HEK293 (cell line): ENCODE measurements around the gene PCSK6.

ENCODE experiments used
- CTCF ChIA-PET: fragments of 350-600 bp; formaldehyde crosslinking; extraction: SDS; loops from one replicate; lab custom pipeline; 2021; ENCODE audit warnings: antibody characterized with exemption; lab: Yijun Ruan, JAX
- POLR2A ChIA-PET: fragments of 300-600 bp; formaldehyde crosslinking; extraction: SDS; loops from one replicate; lab custom pipeline; 2020; ENCODE audit warnings: antibody characterized with exemption, inconsistent platforms; lab: Yijun Ruan, JAX
- H3K27ac ChIP-seq: fragments of 200-500 bp; sonication (Bioruptor generic); 2 replicates; pipeline ENCODE4 v1.5.1; 2014; ENCODE audit warnings: low read depth, low read length, control low read depth, inconsistent platforms; ENCODE audit errors: extremely low read depth
- H3K36me3 ChIP-seq, 2 experiments: fragments of 200-500 bp in 1 of 2; sonication (Bioruptor generic) in 1 of 2; 1 replicate in 1 of 2; 2 replicates in 1 of 2; pipeline ENCODE4 v1.5.1; 2014 to 2017; ENCODE audit warnings: inconsistent platforms in 2 of 2, low read length in 2 of 2; ENCODE audit not compliant: control insufficient read depth in 2 of 2, insufficient read depth in 1 of 2
- H3K4me1 ChIP-seq: fragments of 200-500 bp; sonication (Bioruptor generic); 2 replicates; pipeline ENCODE4 v1.5.1; 2014; ENCODE audit warnings: mild to moderate bottlenecking, low read length, inconsistent platforms; ENCODE audit not compliant: control insufficient read depth, insufficient read depth
- H3K4me3 ChIP-seq: 2 replicates; pipeline ENCODE4 v1.5.1; 2011; ENCODE audit warnings: low read depth, mild to moderate bottlenecking, control low read depth, low read length, moderate library complexity
- H3K9me3 ChIP-seq: fragments of 200-500 bp; sonication (Bioruptor generic); 2 replicates; pipeline ENCODE4 v1.5.1; 2014; ENCODE audit warnings: low read depth, low read length, inconsistent platforms; ENCODE audit not compliant: control insufficient read depth, insufficient read depth
- FEZF1 ChIP-seq: fragments of 450-650 bp; formaldehyde crosslinking; IDR thresholded peaks from 2 replicates; pipeline ENCODE4 v1.5.1; 2016; ENCODE audit warnings: missing biosample characterization, missing genetic modification characterization
- GLIS1 ChIP-seq: fragments of 450-650 bp; formaldehyde crosslinking; IDR thresholded peaks from 2 replicates; pipeline ENCODE4 v1.5.1; 2016; ENCODE audit warnings: missing biosample characterization, missing genetic modification characterization
- MZF1 ChIP-seq: fragments of 450-650 bp; formaldehyde crosslinking; IDR thresholded peaks from 2 replicates; pipeline ENCODE4 v1.5.1; 2017; ENCODE audit warnings: missing biosample characterization, missing genetic modification characterization, borderline replicate concordance
- ZIC2 ChIP-seq: fragments of 450-650 bp; formaldehyde crosslinking; IDR thresholded peaks from 2 replicates; pipeline ENCODE4 v1.5.1; 2016; ENCODE audit warnings: missing biosample characterization, missing genetic modification characterization
- ZNF133 ChIP-seq: fragments of 450-650 bp; formaldehyde crosslinking; IDR thresholded peaks from 2 replicates; pipeline ENCODE4 v1.5.1; 2016; ENCODE audit warnings: missing biosample characterization, missing genetic modification characterization
- ZNF221 ChIP-seq: fragments of 450-650 bp; formaldehyde crosslinking; IDR thresholded peaks from 2 replicates; pipeline ENCODE4 v1.5.1; 2017; ENCODE audit warnings: missing biosample characterization, missing genetic modification characterization, borderline replicate concordance
- ZNF23 ChIP-seq: fragments of 450-650 bp; formaldehyde crosslinking; IDR thresholded peaks from 2 replicates; pipeline ENCODE4 v1.5.1; 2016; ENCODE audit warnings: missing biosample characterization, missing genetic modification characterization, borderline replicate concordance
- ZNF274 ChIP-seq, 2 experiments: fragments of 200-500 bp in 1 of 2; fragments of 450-650 bp in 1 of 2; sonication (Bioruptor generic) in 1 of 2; formaldehyde crosslinking in 1 of 2; IDR thresholded peaks; 2 replicates each; pipeline versions ENCODE4 v1.5.1 to v1.6.1; 2014 to 2016; ENCODE audit warnings: borderline replicate concordance in 1 of 2, inconsistent platforms in 1 of 2, low read length in 1 of 2, missing biosample characterization in 1 of 2, missing genetic modification characterization in 1 of 2
- ZNF302 ChIP-seq: fragments of 450-650 bp; formaldehyde crosslinking; IDR thresholded peaks from 2 replicates; pipeline ENCODE4 v1.5.1; 2016; ENCODE audit warnings: missing biosample characterization, missing genetic modification characterization, low read depth
- ZNF311 ChIP-seq: fragments of 450-650 bp; formaldehyde crosslinking; IDR thresholded peaks from 2 replicates; pipeline ENCODE4 v1.5.1; 2017; ENCODE audit warnings: missing biosample characterization, missing genetic modification characterization, borderline replicate concordance
- ZNF394 ChIP-seq: fragments of 450-650 bp; formaldehyde crosslinking; IDR thresholded peaks from 2 replicates; pipeline ENCODE4 v1.5.1; 2016; ENCODE audit warnings: missing biosample characterization, missing genetic modification characterization, mild to moderate bottlenecking, moderate library complexity, borderline replicate concordance
- ZNF530 ChIP-seq: fragments of 450-650 bp; formaldehyde crosslinking; IDR thresholded peaks from 2 replicates; pipeline ENCODE4 v1.5.1; 2016; ENCODE audit warnings: low read depth, missing biosample characterization, missing genetic modification characterization
- ZNF544 ChIP-seq: fragments of 450-650 bp; formaldehyde crosslinking; IDR thresholded peaks from 2 replicates; pipeline ENCODE4 v1.5.0; 2017; ENCODE audit warnings: missing biosample characterization, missing genetic modification characterization
- ZNF549 ChIP-seq: fragments of 450-650 bp; IDR thresholded peaks from 2 replicates; pipeline ENCODE4 v1.5.1; 2018; ENCODE audit warnings: missing biosample characterization, missing genetic modification characterization, mild to moderate bottlenecking, inconsistent platforms, moderate library complexity
- ZNF658 ChIP-seq: fragments of 450-650 bp; formaldehyde crosslinking; IDR thresholded peaks from 2 replicates; pipeline ENCODE4; 2016; ENCODE audit warnings: missing biosample characterization, missing genetic modification characterization
- ZNF707 ChIP-seq: fragments of 450-650 bp; formaldehyde crosslinking; IDR thresholded peaks from 2 replicates; pipeline ENCODE4 v1.5.1; 2016; ENCODE audit warnings: missing biosample characterization, missing genetic modification characterization
- ZNF843 ChIP-seq: fragments of 450-650 bp; formaldehyde crosslinking; IDR thresholded peaks from 2 replicates; pipeline ENCODE4 v1.5.1; 2016; ENCODE audit warnings: missing biosample characterization, missing genetic modification characterization
- ZXDB ChIP-seq: fragments of 450-650 bp; formaldehyde crosslinking; IDR thresholded peaks from 2 replicates; pipeline ENCODE4 v1.5.1; 2016; ENCODE audit warnings: missing biosample characterization, missing genetic modification characterization
- TF ChIP-seq, protein P1 (sequence below): fragments of 450-650 bp; formaldehyde crosslinking; IDR thresholded peaks from 2 replicates; pipeline ENCODE4 v1.5.1; 2016; ENCODE audit warnings: missing biosample characterization, missing genetic modification characterization
- TF ChIP-seq, protein P2 (sequence below): fragments of 450-650 bp; formaldehyde crosslinking; IDR thresholded peaks from 2 replicates; pipeline ENCODE4 v1.5.1; 2016; ENCODE audit warnings: missing biosample characterization, missing genetic modification characterization, low read depth
- TF ChIP-seq, protein P3 (sequence below): fragments of 450-650 bp; formaldehyde crosslinking; IDR thresholded peaks from 2 replicates; pipeline ENCODE4 v1.5.1; 2016; ENCODE audit warnings: missing biosample characterization, missing genetic modification characterization
- TF ChIP-seq, protein P4 (sequence below): fragments of 450-650 bp; formaldehyde crosslinking; IDR thresholded peaks from 2 replicates; pipeline ENCODE4 v1.5.1; 2016; ENCODE audit warnings: missing biosample characterization, missing genetic modification characterization
- TF ChIP-seq, protein P5 (sequence below): fragments of 450-650 bp; formaldehyde crosslinking; IDR thresholded peaks from 2 replicates; pipeline ENCODE4 v1.5.1; 2017; ENCODE audit warnings: missing biosample characterization, missing genetic modification characterization
- TF ChIP-seq, protein P6 (sequence below): fragments of 450-650 bp; formaldehyde crosslinking; IDR thresholded peaks from 2 replicates; pipeline ENCODE4 v1.5.1; 2017; ENCODE audit warnings: missing biosample characterization, missing genetic modification characterization

Gene PCSK6

DNA sequence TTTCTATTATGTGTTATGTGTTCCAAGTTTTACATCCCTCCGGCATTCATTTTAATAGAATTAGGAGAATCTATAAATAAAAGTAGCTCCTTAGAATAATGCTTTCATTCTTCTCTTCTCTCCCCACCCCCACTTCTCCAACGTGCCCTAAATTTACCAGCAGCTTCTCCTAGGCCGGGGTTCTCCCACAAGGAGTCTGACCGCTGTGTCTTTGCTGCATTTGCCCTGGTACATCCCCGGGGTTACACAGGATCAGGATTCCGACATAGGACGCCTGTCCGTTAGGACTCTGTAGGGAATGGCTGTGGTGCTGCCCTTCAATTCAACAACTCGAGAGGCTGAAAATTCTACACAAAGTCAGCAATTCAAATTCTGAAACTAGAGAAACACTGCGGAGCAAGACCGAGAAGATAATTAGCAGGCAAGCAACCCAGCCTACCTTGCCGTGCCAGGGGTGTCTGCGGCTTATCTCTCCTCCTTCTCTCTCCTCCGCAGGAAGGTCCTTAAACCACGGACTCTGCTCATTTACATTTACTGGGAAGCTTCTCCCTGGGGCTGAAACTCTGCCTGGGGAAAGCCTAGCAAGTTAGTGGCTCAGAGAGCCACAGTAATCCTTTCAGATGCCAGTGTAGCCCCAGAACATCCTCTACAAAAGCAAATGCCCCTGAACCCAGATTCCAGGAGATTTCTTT, 18.8 kb downstream of the PCSK6 start:
- no peak overlapping the region for H3K27ac ChIP-seq
- CTCF ChIA-PET, result no interaction called here
- H3K4me1 ChIP-seq, result 0 out of 2 replicates have a peak, but pooled peaks cover 3% of the 10 kb centered on the region
- H3K9me3 ChIP-seq, result no peaks in the 10 kb centered on the region
- no peak overlapping the region for H3K4me3 ChIP-seq
- H3K36me3 ChIP-seq, result no peaks in the 10 kb centered on the region
- POLR2A ChIA-PET, result no interaction called here
- TF ChIP-seq ZNF658 (tag by site-specific recombination) (no peak), ZNF544 (tag by site-specific recombination) (no peak), ZXDB (tag by site-specific recombination) (no peak), ZNF394 (tag by site-specific recombination) (no peak), ZNF133 (tag by site-specific recombination) (no peak), ZNF549 (tag by site-specific recombination) (no peak), ZIC2 (tag by site-specific recombination) (no peak), ZNF221 (tag by site-specific recombination) (no peak)
- TF ChIP-seq, protein P1, sequence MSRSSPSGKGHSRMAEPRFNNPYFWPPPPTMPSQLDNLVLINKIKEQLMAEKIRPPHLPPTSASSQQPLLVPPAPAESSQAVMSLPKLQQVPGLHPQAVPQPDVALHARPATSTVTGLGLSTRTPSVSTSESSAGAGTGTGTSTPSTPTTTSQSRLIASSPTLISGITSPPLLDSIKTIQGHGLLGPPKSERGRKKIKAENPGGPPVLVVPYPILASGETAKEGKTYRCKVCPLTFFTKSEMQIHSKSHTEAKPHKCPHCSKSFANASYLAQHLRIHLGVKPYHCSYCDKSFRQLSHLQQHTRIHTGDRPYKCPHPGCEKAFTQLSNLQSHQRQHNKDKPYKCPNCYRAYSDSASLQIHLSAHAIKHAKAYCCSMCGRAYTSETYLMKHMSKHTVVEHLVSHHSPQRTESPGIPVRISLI, result no peak
- TF ChIP-seq, protein P2, sequence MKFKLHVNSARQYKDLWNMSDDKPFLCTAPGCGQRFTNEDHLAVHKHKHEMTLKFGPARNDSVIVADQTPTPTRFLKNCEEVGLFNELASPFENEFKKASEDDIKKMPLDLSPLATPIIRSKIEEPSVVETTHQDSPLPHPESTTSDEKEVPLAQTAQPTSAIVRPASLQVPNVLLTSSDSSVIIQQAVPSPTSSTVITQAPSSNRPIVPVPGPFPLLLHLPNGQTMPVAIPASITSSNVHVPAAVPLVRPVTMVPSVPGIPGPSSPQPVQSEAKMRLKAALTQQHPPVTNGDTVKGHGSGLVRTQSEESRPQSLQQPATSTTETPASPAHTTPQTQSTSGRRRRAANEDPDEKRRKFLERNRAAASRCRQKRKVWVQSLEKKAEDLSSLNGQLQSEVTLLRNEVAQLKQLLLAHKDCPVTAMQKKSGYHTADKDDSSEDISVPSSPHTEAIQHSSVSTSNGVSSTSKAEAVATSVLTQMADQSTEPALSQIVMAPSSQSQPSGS, result no peak
- TF ChIP-seq, protein P3, sequence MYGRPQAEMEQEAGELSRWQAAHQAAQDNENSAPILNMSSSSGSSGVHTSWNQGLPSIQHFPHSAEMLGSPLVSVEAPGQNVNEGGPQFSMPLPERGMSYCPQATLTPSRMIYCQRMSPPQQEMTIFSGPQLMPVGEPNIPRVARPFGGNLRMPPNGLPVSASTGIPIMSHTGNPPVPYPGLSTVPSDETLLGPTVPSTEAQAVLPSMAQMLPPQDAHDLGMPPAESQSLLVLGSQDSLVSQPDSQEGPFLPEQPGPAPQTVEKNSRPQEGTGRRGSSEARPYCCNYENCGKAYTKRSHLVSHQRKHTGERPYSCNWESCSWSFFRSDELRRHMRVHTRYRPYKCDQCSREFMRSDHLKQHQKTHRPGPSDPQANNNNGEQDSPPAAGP (tag by site-specific recombination), result no peak
- TF ChIP-seq, protein P4, sequence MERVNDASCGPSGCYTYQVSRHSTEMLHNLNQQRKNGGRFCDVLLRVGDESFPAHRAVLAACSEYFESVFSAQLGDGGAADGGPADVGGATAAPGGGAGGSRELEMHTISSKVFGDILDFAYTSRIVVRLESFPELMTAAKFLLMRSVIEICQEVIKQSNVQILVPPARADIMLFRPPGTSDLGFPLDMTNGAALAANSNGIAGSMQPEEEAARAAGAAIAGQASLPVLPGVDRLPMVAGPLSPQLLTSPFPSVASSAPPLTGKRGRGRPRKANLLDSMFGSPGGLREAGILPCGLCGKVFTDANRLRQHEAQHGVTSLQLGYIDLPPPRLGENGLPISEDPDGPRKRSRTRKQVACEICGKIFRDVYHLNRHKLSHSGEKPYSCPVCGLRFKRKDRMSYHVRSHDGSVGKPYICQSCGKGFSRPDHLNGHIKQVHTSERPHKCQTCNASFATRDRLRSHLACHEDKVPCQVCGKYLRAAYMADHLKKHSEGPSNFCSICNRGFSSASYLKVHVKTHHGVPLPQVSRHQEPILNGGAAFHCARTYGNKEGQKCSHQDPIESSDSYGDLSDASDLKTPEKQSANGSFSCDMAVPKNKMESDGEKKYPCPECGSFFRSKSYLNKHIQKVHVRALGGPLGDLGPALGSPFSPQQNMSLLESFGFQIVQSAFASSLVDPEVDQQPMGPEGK, result no peak
- TF ChIP-seq, all 188 proteins: peak for 0

DNA sequence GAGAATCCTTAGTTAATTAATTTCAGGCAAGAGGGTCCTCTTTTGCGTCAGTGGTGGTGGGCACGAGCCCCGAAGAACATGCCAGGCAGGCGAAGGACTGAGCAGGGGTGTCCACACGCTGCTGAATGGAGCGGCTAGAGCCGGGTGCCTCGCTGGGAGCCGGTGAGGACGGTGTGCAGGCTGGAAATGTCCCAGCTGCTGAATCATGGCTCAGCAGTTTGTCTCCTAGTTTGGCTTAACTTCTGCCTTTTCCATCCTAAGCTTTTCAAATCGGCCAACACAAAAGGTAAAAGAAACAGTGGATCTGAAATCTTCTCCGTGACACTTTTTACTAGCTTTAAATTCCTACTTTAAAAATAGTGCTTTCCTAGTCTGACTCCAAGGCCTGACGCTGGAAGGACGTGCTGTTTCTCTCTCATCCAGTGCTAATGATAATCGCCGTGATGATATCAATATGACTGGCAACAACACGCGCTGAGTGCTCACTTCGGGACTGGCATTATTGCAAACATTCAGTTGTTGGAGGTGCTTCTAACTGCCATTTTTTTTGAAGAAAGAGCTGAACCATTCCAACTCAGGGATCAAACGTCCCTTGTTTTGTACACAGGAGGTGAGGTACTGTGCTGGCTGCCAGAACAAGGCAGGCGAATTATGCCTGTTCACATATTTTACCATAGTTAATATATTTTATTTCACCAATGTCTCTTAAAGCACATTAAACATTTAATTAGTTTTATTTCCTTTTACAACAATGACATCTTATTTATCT, 19.8 kb downstream of the PCSK6 start:
- H3K27ac ChIP-seq, result no peak overlapping the region
- no peaks in the 10 kb centered on the region for H3K36me3 ChIP-seq
- POLR2A ChIA-PET, result no interaction called here
- H3K4me1 ChIP-seq, result 0 out of 2 replicates have a peak, but pooled peaks cover 3% of the 10 kb centered on the region
- CTCF ChIA-PET, result no interaction called here
- H3K4me3 ChIP-seq, result no peak overlapping the region
- no peaks in the 10 kb centered on the region for H3K9me3 ChIP-seq
- TF ChIP-seq MZF1, result no peak
- TF ChIP-seq, protein P5, sequence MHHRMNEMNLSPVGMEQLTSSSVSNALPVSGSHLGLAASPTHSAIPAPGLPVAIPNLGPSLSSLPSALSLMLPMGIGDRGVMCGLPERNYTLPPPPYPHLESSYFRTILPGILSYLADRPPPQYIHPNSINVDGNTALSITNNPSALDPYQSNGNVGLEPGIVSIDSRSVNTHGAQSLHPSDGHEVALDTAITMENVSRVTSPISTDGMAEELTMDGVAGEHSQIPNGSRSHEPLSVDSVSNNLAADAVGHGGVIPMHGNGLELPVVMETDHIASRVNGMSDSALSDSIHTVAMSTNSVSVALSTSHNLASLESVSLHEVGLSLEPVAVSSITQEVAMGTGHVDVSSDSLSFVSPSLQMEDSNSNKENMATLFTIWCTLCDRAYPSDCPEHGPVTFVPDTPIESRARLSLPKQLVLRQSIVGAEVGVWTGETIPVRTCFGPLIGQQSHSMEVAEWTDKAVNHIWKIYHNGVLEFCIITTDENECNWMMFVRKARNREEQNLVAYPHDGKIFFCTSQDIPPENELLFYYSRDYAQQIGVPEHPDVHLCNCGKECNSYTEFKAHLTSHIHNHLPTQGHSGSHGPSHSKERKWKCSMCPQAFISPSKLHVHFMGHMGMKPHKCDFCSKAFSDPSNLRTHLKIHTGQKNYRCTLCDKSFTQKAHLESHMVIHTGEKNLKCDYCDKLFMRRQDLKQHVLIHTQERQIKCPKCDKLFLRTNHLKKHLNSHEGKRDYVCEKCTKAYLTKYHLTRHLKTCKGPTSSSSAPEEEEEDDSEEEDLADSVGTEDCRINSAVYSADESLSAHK (tag by site-specific recombination), result no peak
- TF ChIP-seq, protein P6, sequence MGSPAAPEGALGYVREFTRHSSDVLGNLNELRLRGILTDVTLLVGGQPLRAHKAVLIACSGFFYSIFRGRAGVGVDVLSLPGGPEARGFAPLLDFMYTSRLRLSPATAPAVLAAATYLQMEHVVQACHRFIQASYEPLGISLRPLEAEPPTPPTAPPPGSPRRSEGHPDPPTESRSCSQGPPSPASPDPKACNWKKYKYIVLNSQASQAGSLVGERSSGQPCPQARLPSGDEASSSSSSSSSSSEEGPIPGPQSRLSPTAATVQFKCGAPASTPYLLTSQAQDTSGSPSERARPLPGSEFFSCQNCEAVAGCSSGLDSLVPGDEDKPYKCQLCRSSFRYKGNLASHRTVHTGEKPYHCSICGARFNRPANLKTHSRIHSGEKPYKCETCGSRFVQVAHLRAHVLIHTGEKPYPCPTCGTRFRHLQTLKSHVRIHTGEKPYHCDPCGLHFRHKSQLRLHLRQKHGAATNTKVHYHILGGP (tag by site-specific recombination), result no peak
- no peak for TF ChIP-seq ZNF302 (tag by site-specific recombination)
- TF ChIP-seq ZNF530 (tag by site-specific recombination), result no peak
- TF ChIP-seq ZNF843 (tag by site-specific recombination), result no peak
- no peak for TF ChIP-seq GLIS1 (tag by site-specific recombination)
- no peak for TF ChIP-seq ZNF23 (tag by site-specific recombination)
- TF ChIP-seq FEZF1 (tag by site-specific recombination), result no peak
- no peak for TF ChIP-seq ZNF311
- no peak for TF ChIP-seq ZNF274 (IDR thresholded peaks at IDR 0.05; ENCODE audit: low read length)
- TF ChIP-seq ZNF274 (tag by site-specific recombination; IDR thresholded peaks at IDR 0.05; ENCODE audit: borderline replicate concordance), result no peak
- TF ChIP-seq ZNF707 (tag by site-specific recombination), result no peak
